WTC11 (cell line): ENCODE results near the gene IFITM10.

Experiments used
- CBFB ChIP-seq: sonication (generic); formaldehyde crosslinking; IDR thresholded peaks from 2 replicates; pipeline ENCODE4 v1.8.1; 2022; ENCODE audit warnings: mild to moderate bottlenecking, low read depth, missing genetic modification reagents
- CREB1 ChIP-seq: sonication (generic); formaldehyde crosslinking; IDR thresholded peaks from 2 replicates; pipeline ENCODE4 v1.8.0; 2023; ENCODE audit warnings: mild to moderate bottlenecking, missing genetic modification reagents
- CREM ChIP-seq: sonication (generic); formaldehyde crosslinking; IDR thresholded peaks from 2 replicates; pipeline ENCODE4 v1.8.1; 2022; ENCODE audit warnings: mild to moderate bottlenecking, missing genetic modification reagents, moderate library complexity
- ESRRA ChIP-seq: sonication (generic); formaldehyde crosslinking; IDR thresholded peaks from 2 replicates; pipeline ENCODE4 v1.8.1; 2022; ENCODE audit warnings: mild to moderate bottlenecking, missing genetic modification reagents, borderline replicate concordance
- FOXJ3 ChIP-seq: sonication (generic); formaldehyde crosslinking; IDR thresholded peaks from 2 replicates; pipeline ENCODE4 v1.9.0; 2021; ENCODE audit warnings: missing genetic modification reagents, mild to moderate bottlenecking, borderline replicate concordance
- JUN ChIP-seq: sonication (generic); formaldehyde crosslinking; IDR thresholded peaks from 2 replicates; pipeline ENCODE4 v1.8.0; 2023; ENCODE audit warnings: mild to moderate bottlenecking, missing genetic modification reagents
- NFYB ChIP-seq: sonication (generic); formaldehyde crosslinking; conservative IDR thresholded peaks from 2 replicates; pipeline ENCODE4 v1.8.0; 2022; ENCODE audit warnings: low read depth, missing genetic modification reagents
- TEAD4 ChIP-seq: sonication (generic); formaldehyde crosslinking; IDR thresholded peaks from 2 replicates; pipeline ENCODE4 v1.8.0; 2022; ENCODE audit warnings: mild to moderate bottlenecking, missing genetic modification reagents
- TF ChIP-seq, protein P1 (sequence below): fragments of 200-600 bp; IDR thresholded peaks from 2 replicates; pipeline ENCODE4 v1.8.0; 2022; ENCODE audit warnings: antibody characterized with exemption
- TF ChIP-seq, protein P2 (sequence below): sonication (generic); formaldehyde crosslinking; IDR thresholded peaks from 2 replicates; pipeline ENCODE4 v1.8.0; 2023; ENCODE audit warnings: missing genetic modification reagents
- TF ChIP-seq, protein P3 (sequence below): sonication (generic); formaldehyde crosslinking; IDR thresholded peaks from 2 replicates; pipeline ENCODE4 v1.8.1; 2023; ENCODE audit warnings: mild to moderate bottlenecking, missing genetic modification reagents, moderate library complexity
- TF ChIP-seq, protein P4 (sequence below): sonication (generic); formaldehyde crosslinking; conservative IDR thresholded peaks from 2 replicates; pipeline ENCODE4 v1.8.1; 2022; ENCODE audit warnings: mild to moderate bottlenecking, missing genetic modification reagents
- TF ChIP-seq, protein P5 (sequence below): sonication (generic); formaldehyde crosslinking; IDR thresholded peaks from 2 replicates; pipeline ENCODE4 v1.8.0; 2022; ENCODE audit warnings: mild to moderate bottlenecking, missing genetic modification reagents

DNA sequence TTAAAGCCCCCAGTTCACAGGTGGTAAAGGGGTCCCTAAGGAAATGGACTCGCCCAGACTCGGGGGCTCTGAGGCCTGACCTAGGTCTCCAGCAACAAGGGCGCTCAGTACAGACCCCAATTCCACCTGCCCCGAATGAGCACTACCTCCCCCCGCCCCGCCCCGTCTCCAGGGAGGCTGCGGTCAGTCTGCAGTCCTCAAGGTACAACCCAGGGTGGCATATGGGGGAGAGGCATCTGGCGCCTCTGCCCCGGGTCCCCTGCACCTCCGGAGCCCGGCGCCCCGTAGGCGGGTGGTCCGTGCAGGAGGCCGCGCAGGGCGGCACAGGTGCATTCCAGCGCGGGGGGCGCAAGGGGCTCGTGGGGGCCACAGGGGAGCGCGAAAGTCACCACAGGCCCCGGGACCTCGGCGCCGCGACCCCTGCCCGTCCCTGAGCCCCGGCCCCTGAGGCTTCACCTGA lies 13.0 kb upstream of the IFITM10 start:
- no peak for TF ChIP-seq TEAD4 (CRISPR knock-in tag)
- TF ChIP-seq, protein P1, sequence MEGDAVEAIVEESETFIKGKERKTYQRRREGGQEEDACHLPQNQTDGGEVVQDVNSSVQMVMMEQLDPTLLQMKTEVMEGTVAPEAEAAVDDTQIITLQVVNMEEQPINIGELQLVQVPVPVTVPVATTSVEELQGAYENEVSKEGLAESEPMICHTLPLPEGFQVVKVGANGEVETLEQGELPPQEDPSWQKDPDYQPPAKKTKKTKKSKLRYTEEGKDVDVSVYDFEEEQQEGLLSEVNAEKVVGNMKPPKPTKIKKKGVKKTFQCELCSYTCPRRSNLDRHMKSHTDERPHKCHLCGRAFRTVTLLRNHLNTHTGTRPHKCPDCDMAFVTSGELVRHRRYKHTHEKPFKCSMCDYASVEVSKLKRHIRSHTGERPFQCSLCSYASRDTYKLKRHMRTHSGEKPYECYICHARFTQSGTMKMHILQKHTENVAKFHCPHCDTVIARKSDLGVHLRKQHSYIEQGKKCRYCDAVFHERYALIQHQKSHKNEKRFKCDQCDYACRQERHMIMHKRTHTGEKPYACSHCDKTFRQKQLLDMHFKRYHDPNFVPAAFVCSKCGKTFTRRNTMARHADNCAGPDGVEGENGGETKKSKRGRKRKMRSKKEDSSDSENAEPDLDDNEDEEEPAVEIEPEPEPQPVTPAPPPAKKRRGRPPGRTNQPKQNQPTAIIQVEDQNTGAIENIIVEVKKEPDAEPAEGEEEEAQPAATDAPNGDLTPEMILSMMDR, result no peak
- no peak for TF ChIP-seq JUN
- TF ChIP-seq NFYB, result no peak
- TF ChIP-seq CREB1 (CRISPR knock-in tag), result no peak
- TF ChIP-seq, protein P2, sequence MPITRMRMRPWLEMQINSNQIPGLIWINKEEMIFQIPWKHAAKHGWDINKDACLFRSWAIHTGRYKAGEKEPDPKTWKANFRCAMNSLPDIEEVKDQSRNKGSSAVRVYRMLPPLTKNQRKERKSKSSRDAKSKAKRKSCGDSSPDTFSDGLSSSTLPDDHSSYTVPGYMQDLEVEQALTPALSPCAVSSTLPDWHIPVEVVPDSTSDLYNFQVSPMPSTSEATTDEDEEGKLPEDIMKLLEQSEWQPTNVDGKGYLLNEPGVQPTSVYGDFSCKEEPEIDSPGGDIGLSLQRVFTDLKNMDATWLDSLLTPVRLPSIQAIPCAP (CRISPR knock-in tag), result no peak
- no peak for TF ChIP-seq CREM
- TF ChIP-seq, protein P3, sequence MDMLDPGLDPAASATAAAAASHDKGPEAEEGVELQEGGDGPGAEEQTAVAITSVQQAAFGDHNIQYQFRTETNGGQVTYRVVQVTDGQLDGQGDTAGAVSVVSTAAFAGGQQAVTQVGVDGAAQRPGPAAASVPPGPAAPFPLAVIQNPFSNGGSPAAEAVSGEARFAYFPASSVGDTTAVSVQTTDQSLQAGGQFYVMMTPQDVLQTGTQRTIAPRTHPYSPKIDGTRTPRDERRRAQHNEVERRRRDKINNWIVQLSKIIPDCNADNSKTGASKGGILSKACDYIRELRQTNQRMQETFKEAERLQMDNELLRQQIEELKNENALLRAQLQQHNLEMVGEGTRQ (CRISPR knock-in tag), result no peak
- TF ChIP-seq, protein P4, sequence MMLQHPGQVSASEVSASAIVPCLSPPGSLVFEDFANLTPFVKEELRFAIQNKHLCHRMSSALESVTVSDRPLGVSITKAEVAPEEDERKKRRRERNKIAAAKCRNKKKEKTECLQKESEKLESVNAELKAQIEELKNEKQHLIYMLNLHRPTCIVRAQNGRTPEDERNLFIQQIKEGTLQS, result no peak
- TF ChIP-seq, protein P5, sequence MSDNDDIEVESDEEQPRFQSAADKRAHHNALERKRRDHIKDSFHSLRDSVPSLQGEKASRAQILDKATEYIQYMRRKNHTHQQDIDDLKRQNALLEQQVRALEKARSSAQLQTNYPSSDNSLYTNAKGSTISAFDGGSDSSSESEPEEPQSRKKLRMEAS (CRISPR knock-in tag), result no peak
- TF ChIP-seq CBFB (CRISPR knock-in tag), result no peak
- TF ChIP-seq ESRRA (CRISPR knock-in tag), result no peak
- TF ChIP-seq FOXJ3 (CRISPR knock-in tag), result no peak
